Mucosa of descending colon (tissue), 3 donors: ENCODE data around the gene CEP44. TPM values are rescaled to one million over a fixed set of nuclear protein-coding genes. Genes with fewer than 3 reads are reported as not detected.
A peak's percentile ranks its signal among the peaks of the same experiment; 100 is the strongest.

Experiments used
- ATAC-seq: fragments of 200-7000 bp; cut with Tn5 transposase; one replicate; pipeline ENCODE4 v1.9.1; 2020; ENCODE audit warnings: mild to moderate bottlenecking, moderate library complexity
- DNase-seq, 3 donors: peaks; one replicate each; pipeline ENCODE4 v3.0.0-alpha.2; 2020
- H3K36me3 ChIP-seq: fragments of 200-600 bp; one replicate; pipeline ENCODE4 v1.8.0; 2021; ENCODE audit warnings: low read depth, mild to moderate bottlenecking
- H3K4me1 ChIP-seq: fragments of 200-600 bp; one replicate; pipeline ENCODE4 v1.8.0; 2021; ENCODE audit warnings: low read depth, mild to moderate bottlenecking
- H3K4me3 ChIP-seq: fragments of 200-600 bp; one replicate; pipeline ENCODE4 v1.8.0; 2021; ENCODE audit warnings: mild to moderate bottlenecking
- H3K9me3 ChIP-seq: fragments of 200-600 bp; one replicate; pipeline ENCODE4 v1.8.0; 2021; ENCODE audit warnings: mild to moderate bottlenecking
- CTCF ChIP-seq: fragments of 200-600 bp; IDR thresholded peaks from one replicate; pipeline ENCODE4 v1.8.0; 2022; ENCODE audit warnings: antibody characterized with exemption, mild to moderate bottlenecking
- intact Hi-C, 2 donors: fragments of 100-400 bp; cut with DNase I in 1 of 2; cut with micrococcal nuclease in 1 of 2; formaldehyde crosslinking; loops; one replicate each; pipeline versions ENCODE4 v1.11.0 to v1.11.1; 2022; cut with DNase I, micrococcal nuclease
- total RNA-seq, 3 donors: library from RNA; stranded (reverse); fragmentation: NEBNext Ultra II Directional in 2 of 3; extraction: Animal tissue kit (Norgen Biotek cat#: 25700) in 2 of 3; gene quantifications; one replicate each; pipeline versions ENCODE4 v1.2.1 to v1.2.4, GENCODE V29; 2021 to 2023
- donor health status: DM: no; HTN: no; CAD: no; lungs with moderate emphysema.
- donor health status: DM: no; HTN: no; CAD: no.
- donor health status: DM: no; HTN: yes; CAD: no.

Gene CEP44
- total RNA-seq, 3 donors from 2014 or later = 13.7 to 28.7 (median 14.7) TPM

GRCh38 chr4:174248407-174248806 is 35.3 kb upstream of the CEP44 start:
- intact Hi-C loops = no loop called here
- peak; percentile 20 for ATAC-seq
- no peak for TF ChIP-seq CTCF

GRCh38 chr4:174252412-174252811 is 31.3 kb upstream of the CEP44 start:
- Histone ChIP-seq H3K36me3 (no peaks in the 10 kb centered on the region), H3K4me3 (no peak overlapping the region), H3K9me3 (no peaks in the 10 kb centered on the region), H3K4me1 (no peaks in the 10 kb centered on the region)
- TF ChIP-seq CTCF = no peak
- ATAC-seq = no peak
- DNase-seq = no peak
- intact Hi-C loops = no loop called here

More at GRCh38 chr4:174248407-174248806, 35.3 kb upstream of the CEP44 start:
- no peaks in the 10 kb centered on the region for H3K9me3 ChIP-seq
- no peaks in the 10 kb centered on the region for H3K36me3 ChIP-seq
- no peaks in the 10 kb centered on the region for H3K4me1 ChIP-seq
- DNase-seq = no peak
- no peak overlapping the region for H3K4me3 ChIP-seq

GRCh38 chr4:174254613-174255012 is 29.1 kb upstream of the CEP44 start:
- Histone ChIP-seq H3K36me3 (no peaks in the 10 kb centered on the region), H3K9me3 (no peaks in the 10 kb centered on the region), H3K4me1 (no peaks in the 10 kb centered on the region), H3K4me3 (no peak overlapping the region)
- TF ChIP-seq CTCF = no peak
- intact Hi-C loops = no loop called here
- DNase-seq (no peak), ATAC-seq (no peak)

- H3K9me3 ChIP-seq = no peaks in the 10 kb centered on the region
- intact Hi-C loops = no loop called here
- H3K36me3 ChIP-seq = no peaks in the 10 kb centered on the region
- no peak for DNase-seq
- TF ChIP-seq CTCF = no peak
- H3K4me3 ChIP-seq = no peak overlapping the region
- no peaks in the 10 kb centered on the region for H3K4me1 ChIP-seq
- ATAC-seq = no peak
These were observed 28.3 kb upstream of the CEP44 start for GRCh38 chr4:174255374-174255773.

- DNase-seq (no peak), ATAC-seq (no peak)
- Histone ChIP-seq H3K4me1 (no peaks in the 10 kb centered on the region), H3K36me3 (no peaks in the 10 kb centered on the region), H3K9me3 (no peaks in the 10 kb centered on the region), H3K4me3 (no peak overlapping the region)
- intact Hi-C loops = no loop called here
- no peak for TF ChIP-seq CTCF
These were observed 27.9 kb upstream of the CEP44 start for GRCh38 chr4:174255786-174256185.

- ATAC-seq (no peak), DNase-seq (no peak)
- H3K4me3 ChIP-seq = no peak overlapping the region
- no peaks in the 10 kb centered on the region for H3K9me3 ChIP-seq
- intact Hi-C loops = no loop called here
- H3K4me1 ChIP-seq = no peaks in the 10 kb centered on the region
- no peaks in the 10 kb centered on the region for H3K36me3 ChIP-seq
- TF ChIP-seq CTCF = no peak
These were observed 27.4 kb upstream of the CEP44 start for GRCh38 chr4:174256277-174256713.
